Chondrocyte (in vitro differentiated cells): ENCODE data around the gene TSC1. TPM values are rescaled to one million over a fixed set of nuclear protein-coding genes. Genes with fewer than 3 reads are reported as not detected.

Experiments
- DNase-seq: peaks from one replicate; pipeline ENCODE4 v3.0.0; 2021; ENCODE audit warnings: mixed read lengths, low spot score
- H3K27ac Mint-ChIP-seq: one replicate; pipeline ENCODE4 v1.8.0; 2021; ENCODE audit warnings: mild to moderate bottlenecking, moderate library complexity, mixed read lengths; ENCODE audit not compliant: unreplicated experiment
- H3K27me3 Mint-ChIP-seq: 2 replicates; pipeline ENCODE4 v1.8.0; 2021; ENCODE audit warnings: low read depth, mixed read lengths
- H3K36me3 Mint-ChIP-seq: 2 replicates; pipeline ENCODE4 v1.8.0; 2021; ENCODE audit warnings: low read depth, mixed read lengths
- H3K4me1 Mint-ChIP-seq: 2 replicates; pipeline ENCODE4 v1.8.0; 2021; ENCODE audit warnings: low read depth, mild to moderate bottlenecking, mixed read lengths
- H3K4me3 Mint-ChIP-seq: one replicate; pipeline ENCODE4 v1.8.0; 2021; ENCODE audit warnings: mild to moderate bottlenecking, moderate library complexity, mixed read lengths; ENCODE audit not compliant: unreplicated experiment
- H3K9me3 Mint-ChIP-seq: 2 replicates; pipeline ENCODE4 v1.8.0; 2021; ENCODE audit warnings: low read depth, mixed read lengths
- CTCF ChIP-seq: fragments of 200-600 bp; sonication (generic); IDR thresholded peaks from 2 replicates; pipeline ENCODE4 v1.5.0; 2021; ENCODE audit warnings: antibody characterized with exemption, mild to moderate bottlenecking, moderate library complexity
- total RNA-seq: library from RNA; stranded (reverse); gene quantifications from 3 replicates; pipeline ENCODE4 v1.2.1, GENCODE V29; 2021

The TSC1 gene
- total RNA-seq, 1 donor from 2014 or later: 42.5 TPM

GRCh38 chr9:132855904-132856303 lies 88.5 kb downstream of the TSC1 start:
- H3K36me3 Mint-ChIP-seq: peaks cover 2% of the 10 kb centered on the region

GRCh38 chr9:132854832-132855231 lies 89.6 kb downstream of the TSC1 start:
- no peak for TF ChIP-seq CTCF
- Mint-ChIP-seq H3K27ac (no peak overlapping the region), H3K4me3 (no peak overlapping the region), H3K9me3 (no peaks in the 10 kb centered on the region), H3K27me3 (peaks cover 18% of the 10 kb centered on the region), H3K36me3 (peaks cover 2% of the 10 kb centered on the region), H3K4me1 (peaks cover 4% of the 10 kb centered on the region)
- DNase-seq: peak; percentile 25

More at GRCh38 chr9:132855904-132856303, 88.5 kb downstream of the TSC1 start:
- TF ChIP-seq CTCF: no peak
- Mint-ChIP-seq H3K27ac (no peak overlapping the region), H3K4me3 (no peak overlapping the region), H3K4me1 (peaks cover 4% of the 10 kb centered on the region), H3K27me3 (peaks cover 18% of the 10 kb centered on the region), H3K9me3 (no peaks in the 10 kb centered on the region)
- DNase-seq: no peak

GRCh38 chr9:132853482-132853881 lies 90.9 kb downstream of the TSC1 start:
- TF ChIP-seq CTCF: no peak
- Mint-ChIP-seq H3K27ac (no peak overlapping the region), H3K4me1 (peaks cover 4% of the 10 kb centered on the region), H3K9me3 (no peaks in the 10 kb centered on the region), H3K27me3 (peaks cover 10% of the 10 kb centered on the region), H3K36me3 (no peaks in the 10 kb centered on the region), H3K4me3 (no peak overlapping the region)
- DNase-seq: peak; percentile 8

- no peak overlapping the region for H3K4me3 Mint-ChIP-seq
- no peak for TF ChIP-seq CTCF
- H3K27ac Mint-ChIP-seq: no peak overlapping the region
- peak; percentile 48 for DNase-seq
- H3K27me3 Mint-ChIP-seq: peaks cover 2% of the 10 kb centered on the region
- H3K36me3 Mint-ChIP-seq: no peaks in the 10 kb centered on the region
- H3K4me1 Mint-ChIP-seq: no peaks in the 10 kb centered on the region
- no peaks in the 10 kb centered on the region for H3K9me3 Mint-ChIP-seq
Measured at GRCh38 chr9:132849185-132849706, 95.2 kb downstream of the TSC1 start.

GRCh38 chr9:132846918-132847515 lies 97.4 kb downstream of the TSC1 start:
- Mint-ChIP-seq H3K27ac (no peak overlapping the region), H3K27me3 (no peaks in the 10 kb centered on the region), H3K9me3 (no peaks in the 10 kb centered on the region), H3K36me3 (no peaks in the 10 kb centered on the region), H3K4me3 (no peak overlapping the region), H3K4me1 (no peaks in the 10 kb centered on the region)
- peak; percentile 59 for DNase-seq
- no peak for TF ChIP-seq CTCF
